ENCODE results near the gene PON1. TPM values are rescaled to one million over a fixed set of nuclear protein-coding genes. Genes with fewer than 3 reads are reported as not detected.

The PON1 gene
- polyA plus RNA-seq, 4 donors, result 0.04 to 9.5 TPM; not detected in 2

- no peak for FAIRE-seq
- H3K4me1 ChIP-seq (ENCODE audit: control insufficient read depth in 3 of 3, insufficient read depth in 2 of 3, low read depth in 1 of 3, low read length in 2 of 3), result no peaks in the 10 kb centered on the region
- WGBS, 3 donors, result 95 to 96% (median 95%) methylated on average over 4 of the region's 4 CpGs
- H3K27ac ChIP-seq (ENCODE audit: low read depth in 1 of 3, low read length in 2 of 3), result no peak overlapping the region
- no peaks in the 10 kb centered on the region for H3K27me3 ChIP-seq (ENCODE audit: control insufficient read depth in 3 of 3, insufficient read depth in 3 of 3, low read length in 3 of 3)
- H3K9me3 ChIP-seq (ENCODE audit: control insufficient read depth in 2 of 2, insufficient read depth in 1 of 2, low read depth in 1 of 2, low read length in 1 of 2), result peaks cover 0 to 1% of the 10 kb centered on the region in 2 donors
- H3K36me3 ChIP-seq (ENCODE audit: control insufficient read depth in 3 of 3, insufficient read depth in 2 of 3, low read depth in 1 of 3, low read length in 3 of 3), result no peaks in the 10 kb centered on the region
- no peak for DNase-seq
- no peak overlapping the region for H3K4me3 ChIP-seq (ENCODE audit: low read depth in 1 of 3, low read length in 3 of 3)
Observed at GRCh38 chr7:95312561-95312960, 11.8 kb downstream of the PON1 start.

DNA sequence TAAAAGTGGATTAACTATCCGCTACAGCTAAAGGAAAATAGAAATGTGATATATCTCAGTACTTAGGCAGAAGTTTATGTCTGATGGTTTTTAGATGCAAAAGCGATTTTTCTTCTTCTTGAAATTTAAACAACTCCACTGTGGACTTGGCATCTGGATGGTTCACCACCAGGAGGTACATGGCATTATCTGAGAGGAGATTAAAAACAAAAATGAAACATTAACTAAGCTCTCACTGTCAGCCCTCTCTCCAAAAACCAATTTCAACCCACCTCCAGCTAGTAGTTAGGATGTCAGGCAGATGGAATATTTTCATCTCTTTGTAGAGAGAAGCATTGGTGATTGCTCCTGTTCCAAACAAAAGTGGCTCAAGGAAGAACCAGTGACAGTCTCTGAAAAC is 12.9 kb downstream of the PON1 start:
- FAIRE-seq, result no peak
- Histone ChIP-seq H3K27ac (ENCODE audit: low read depth in 1 of 3, low read length in 2 of 3) (no peak overlapping the region), H3K4me3 (ENCODE audit: low read depth in 1 of 3, low read length in 3 of 3) (no peak overlapping the region), H3K36me3 (ENCODE audit: control insufficient read depth in 3 of 3, insufficient read depth in 2 of 3, low read depth in 1 of 3, low read length in 3 of 3) (no peaks in the 10 kb centered on the region), H3K27me3 (ENCODE audit: control insufficient read depth in 3 of 3, insufficient read depth in 3 of 3, low read length in 3 of 3) (no peaks in the 10 kb centered on the region), H3K4me1 (ENCODE audit: control insufficient read depth in 3 of 3, insufficient read depth in 2 of 3, low read depth in 1 of 3, low read length in 2 of 3) (no peaks in the 10 kb centered on the region), H3K9me3 (ENCODE audit: control insufficient read depth in 2 of 2, insufficient read depth in 1 of 2, low read depth in 1 of 2, low read length in 1 of 2) (peaks cover 0 to 1% of the 10 kb centered on the region in 2 donors)
- no peak for DNase-seq
- 85 to 87% (median 85%) methylated on average over 2 of the region's 2 CpGs for WGBS, 3 donors

GRCh38 chr7:95309951-95310350 is 14.4 kb downstream of the PON1 start:
- no peak for FAIRE-seq
- peaks cover 0 to 4% (median 0%) of the 10 kb centered on the region in 3 donors for H3K27me3 ChIP-seq (ENCODE audit: control insufficient read depth in 3 of 3, insufficient read depth in 3 of 3, low read length in 3 of 3)
- no peak overlapping the region for H3K4me3 ChIP-seq (ENCODE audit: low read depth in 1 of 3, low read length in 3 of 3)
- 92 to 99% (median 95%) methylated on average over 2 of the region's 2 CpGs for WGBS, 3 donors
- no peak for DNase-seq
- H3K9me3 ChIP-seq (ENCODE audit: control insufficient read depth in 2 of 2, insufficient read depth in 1 of 2, low read depth in 1 of 2, low read length in 1 of 2), result no peaks in the 10 kb centered on the region
- no peaks in the 10 kb centered on the region for H3K4me1 ChIP-seq (ENCODE audit: control insufficient read depth in 3 of 3, insufficient read depth in 2 of 3, low read depth in 1 of 3, low read length in 2 of 3)
- no peaks in the 10 kb centered on the region for H3K36me3 ChIP-seq (ENCODE audit: control insufficient read depth in 3 of 3, insufficient read depth in 2 of 3, low read depth in 1 of 3, low read length in 3 of 3)
- H3K27ac ChIP-seq (ENCODE audit: low read depth in 1 of 3, low read length in 2 of 3), result no peak overlapping the region

GRCh38 chr7:95304990-95305389 is 19.3 kb downstream of the PON1 start:
- Histone ChIP-seq H3K9me3 (ENCODE audit: control insufficient read depth in 2 of 2, insufficient read depth in 1 of 2, low read depth in 1 of 2, low read length in 1 of 2) (no peaks in the 10 kb centered on the region), H3K4me1 (ENCODE audit: control insufficient read depth in 3 of 3, insufficient read depth in 2 of 3, low read depth in 1 of 3, low read length in 2 of 3) (no peaks in the 10 kb centered on the region), H3K36me3 (ENCODE audit: control insufficient read depth in 3 of 3, insufficient read depth in 2 of 3, low read depth in 1 of 3, low read length in 3 of 3) (no peaks in the 10 kb centered on the region), H3K4me3 (ENCODE audit: low read depth in 1 of 3, low read length in 3 of 3) (no peak overlapping the region), H3K27ac (ENCODE audit: low read depth in 1 of 3, low read length in 2 of 3) (no peak overlapping the region), H3K27me3 (ENCODE audit: control insufficient read depth in 3 of 3, insufficient read depth in 3 of 3, low read length in 3 of 3) (peaks cover 0 to 8% (median 0%) of the 10 kb centered on the region in 3 donors)
- no peak for FAIRE-seq
- WGBS, 3 donors, result 66 to 83% (median 80%) methylated on average over 7 of the region's 7 CpGs
- DNase-seq, result no peak

- Histone ChIP-seq H3K9me3 (ENCODE audit: control insufficient read depth in 2 of 2, insufficient read depth in 1 of 2, low read depth in 1 of 2, low read length in 1 of 2) (no peaks in the 10 kb centered on the region), H3K27ac (ENCODE audit: low read depth in 1 of 3, low read length in 2 of 3) (no peak overlapping the region), H3K4me3 (ENCODE audit: low read depth in 1 of 3, low read length in 3 of 3) (no peak overlapping the region), H3K36me3 (ENCODE audit: control insufficient read depth in 3 of 3, insufficient read depth in 2 of 3, low read depth in 1 of 3, low read length in 3 of 3) (no peaks in the 10 kb centered on the region), H3K4me1 (ENCODE audit: control insufficient read depth in 3 of 3, insufficient read depth in 2 of 3, low read depth in 1 of 3, low read length in 2 of 3) (no peaks in the 10 kb centered on the region), H3K27me3 (ENCODE audit: control insufficient read depth in 3 of 3, insufficient read depth in 3 of 3, low read length in 3 of 3) (peaks cover 0 to 8% (median 0%) of the 10 kb centered on the region in 3 donors)
- DNase-seq (no peak), FAIRE-seq (no peak)
- 74 to 75% (median 75%) methylated on average over 9 of the region's 9 CpGs for WGBS, 3 donors
Observed at GRCh38 chr7:95303013-95303905, 21.1 kb downstream of the PON1 start.

DNA sequence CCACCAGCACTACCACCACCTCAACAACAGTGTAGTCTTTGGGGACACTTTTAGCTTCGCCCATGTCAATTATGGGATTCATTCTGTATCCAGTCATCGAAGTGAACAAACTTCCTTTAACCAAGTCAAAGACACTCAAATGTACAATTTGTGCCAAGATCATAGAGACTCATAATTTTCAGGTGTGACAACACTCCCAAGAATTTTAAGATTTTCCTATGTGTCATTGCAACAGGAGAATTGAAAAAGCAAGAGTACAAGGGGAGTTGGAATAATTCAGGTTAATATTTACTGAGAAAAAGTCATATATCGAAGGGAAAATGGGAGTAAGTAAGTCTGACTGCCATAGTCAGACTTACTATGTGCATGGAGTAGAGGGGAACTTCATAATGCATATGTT is 26.2 kb downstream of the PON1 start:
- DNase-seq (no peak), FAIRE-seq (no peak)
- peaks cover 0 to 1% (median 0%) of the 10 kb centered on the region in 3 donors for H3K27me3 ChIP-seq (ENCODE audit: control insufficient read depth in 3 of 3, insufficient read depth in 3 of 3, low read length in 3 of 3)
- H3K9me3 ChIP-seq (ENCODE audit: control insufficient read depth in 2 of 2, insufficient read depth in 1 of 2, low read depth in 1 of 2, low read length in 1 of 2), result no peaks in the 10 kb centered on the region
- no peaks in the 10 kb centered on the region for H3K4me1 ChIP-seq (ENCODE audit: control insufficient read depth in 3 of 3, insufficient read depth in 2 of 3, low read depth in 1 of 3, low read length in 2 of 3)
- no peak overlapping the region for H3K27ac ChIP-seq (ENCODE audit: low read depth in 1 of 3, low read length in 2 of 3)
- WGBS, 3 donors, result 86 to 95% (median 93%) methylated on average over 3 of the region's 3 CpGs
- no peak overlapping the region for H3K4me3 ChIP-seq (ENCODE audit: low read depth in 1 of 3, low read length in 3 of 3)
- H3K36me3 ChIP-seq (ENCODE audit: control insufficient read depth in 3 of 3, insufficient read depth in 2 of 3, low read depth in 1 of 3, low read length in 3 of 3), result no peaks in the 10 kb centered on the region

DNA sequence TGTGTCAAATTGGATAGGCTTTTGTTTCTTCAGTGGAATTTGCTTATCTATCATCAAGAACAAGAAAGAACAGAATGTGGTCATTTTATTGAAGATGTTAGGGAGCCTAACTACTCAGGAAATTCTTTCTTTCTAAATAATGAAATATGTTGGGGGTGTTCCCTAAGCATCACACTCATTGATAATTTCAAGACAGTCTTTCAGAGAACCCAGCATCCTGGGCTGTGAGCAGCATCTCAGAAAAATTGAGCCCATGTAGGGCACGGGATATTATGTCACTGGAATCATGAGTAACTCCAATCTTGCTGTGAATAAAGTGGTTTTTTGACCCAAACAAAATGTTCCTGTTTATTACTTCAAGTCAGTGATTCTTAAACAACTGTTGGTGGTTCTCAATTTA is 27.3 kb downstream of the PON1 start:
- Histone ChIP-seq H3K4me1 (ENCODE audit: control insufficient read depth in 3 of 3, insufficient read depth in 2 of 3, low read depth in 1 of 3, low read length in 2 of 3) (no peaks in the 10 kb centered on the region), H3K4me3 (ENCODE audit: low read depth in 1 of 3, low read length in 3 of 3) (no peak overlapping the region), H3K9me3 (ENCODE audit: control insufficient read depth in 2 of 2, insufficient read depth in 1 of 2, low read depth in 1 of 2, low read length in 1 of 2) (no peaks in the 10 kb centered on the region), H3K27me3 (ENCODE audit: control insufficient read depth in 3 of 3, insufficient read depth in 3 of 3, low read length in 3 of 3) (no peaks in the 10 kb centered on the region), H3K36me3 (ENCODE audit: control insufficient read depth in 3 of 3, insufficient read depth in 2 of 3, low read depth in 1 of 3, low read length in 3 of 3) (no peaks in the 10 kb centered on the region), H3K27ac (ENCODE audit: low read depth in 1 of 3, low read length in 2 of 3) (no peak overlapping the region)
- 73 to 94% (median 85%) methylated on average over 1 of the region's 1 CpG for WGBS, 3 donors
- DNase-seq, result no peak
- FAIRE-seq, result no peak

- no peak overlapping the region for H3K4me3 ChIP-seq (ENCODE audit: low read depth in 1 of 3, low read length in 3 of 3)
- H3K27ac ChIP-seq (ENCODE audit: low read depth in 1 of 3, low read length in 2 of 3), result no peak overlapping the region
- H3K9me3 ChIP-seq (ENCODE audit: control insufficient read depth in 2 of 2, insufficient read depth in 1 of 2, low read depth in 1 of 2, low read length in 1 of 2), result no peaks in the 10 kb centered on the region
- no peaks in the 10 kb centered on the region for H3K27me3 ChIP-seq (ENCODE audit: control insufficient read depth in 3 of 3, insufficient read depth in 3 of 3, low read length in 3 of 3)
- no peaks in the 10 kb centered on the region for H3K4me1 ChIP-seq (ENCODE audit: control insufficient read depth in 3 of 3, insufficient read depth in 2 of 3, low read depth in 1 of 3, low read length in 2 of 3)
- 84 to 90% (median 86%) methylated on average over 6 of the region's 6 CpGs for WGBS, 3 donors
- H3K36me3 ChIP-seq (ENCODE audit: control insufficient read depth in 3 of 3, insufficient read depth in 2 of 3, low read depth in 1 of 3, low read length in 3 of 3), result no peaks in the 10 kb centered on the region
- FAIRE-seq (no peak), DNase-seq (no peak)
Observed at GRCh38 chr7:95296456-95296855, 27.9 kb downstream of the PON1 start.

GRCh38 chr7:95295397-95295796 is 28.9 kb downstream of the PON1 start:
- FAIRE-seq (no peak), DNase-seq (no peak)
- Histone ChIP-seq H3K9me3 (ENCODE audit: control insufficient read depth in 2 of 2, insufficient read depth in 1 of 2, low read depth in 1 of 2, low read length in 1 of 2) (no peaks in the 10 kb centered on the region), H3K27me3 (ENCODE audit: control insufficient read depth in 3 of 3, insufficient read depth in 3 of 3, low read length in 3 of 3) (no peaks in the 10 kb centered on the region), H3K4me3 (ENCODE audit: low read depth in 1 of 3, low read length in 3 of 3) (no peak overlapping the region), H3K36me3 (ENCODE audit: control insufficient read depth in 3 of 3, insufficient read depth in 2 of 3, low read depth in 1 of 3, low read length in 3 of 3) (peaks cover 0 to 3% (median 0%) of the 10 kb centered on the region in 3 donors), H3K4me1 (ENCODE audit: control insufficient read depth in 3 of 3, insufficient read depth in 2 of 3, low read depth in 1 of 3, low read length in 2 of 3) (no peaks in the 10 kb centered on the region), H3K27ac (ENCODE audit: low read depth in 1 of 3, low read length in 2 of 3) (no peak overlapping the region)
